Smooth muscle cell (in vitro differentiated cells): ENCODE measurements around the gene MACROH2A1. TPM values are rescaled to one million over a fixed set of nuclear protein-coding genes. Genes with fewer than 3 reads are reported as not detected.

ENCODE experiments used
- DNase-seq: peaks from one replicate; lab custom pipeline; 2025; ENCODE audit not compliant: unreplicated experiment; lab: John Stamatoyannopoulos, UW
- H2AFZ ChIP-seq: fragments of 200-600 bp; sonication (generic); 2 replicates; pipeline ENCODE4 v1.6.0; 2016; ENCODE audit warnings: antibody characterized with exemption, low read depth, mild to moderate bottlenecking
- H3F3A ChIP-seq: fragments of 200-600 bp; sonication (generic); 2 replicates; pipeline ENCODE4 v1.6.0; 2017; ENCODE audit warnings: antibody characterized with exemption, low read depth
- H3K27ac ChIP-seq: fragments of 200-600 bp; sonication (generic); 2 replicates; pipeline ENCODE4 v1.5.1; 2016; ENCODE audit warnings: low read depth, mild to moderate bottlenecking
- H3K27me3 ChIP-seq: fragments of 200-600 bp; sonication (generic); 2 replicates; pipeline ENCODE4 v1.6.1; 2016; ENCODE audit warnings: low read depth, mild to moderate bottlenecking
- H3K36me3 ChIP-seq: fragments of 200-600 bp; sonication (generic); 2 replicates; pipeline ENCODE4 v1.5.1; 2016; ENCODE audit warnings: low read depth
- H3K4me1 ChIP-seq: fragments of 200-600 bp; sonication (generic); 2 replicates; pipeline ENCODE4 v1.5.1; 2016; ENCODE audit warnings: low read depth
- H3K4me2 ChIP-seq: fragments of 200-600 bp; sonication (generic); 2 replicates; pipeline ENCODE4 v1.6.0; 2016; ENCODE audit warnings: mild to moderate bottlenecking
- H3K4me3 ChIP-seq: fragments of 200-600 bp; sonication (generic); 2 replicates; pipeline ENCODE4 v1.5.1; 2016; ENCODE audit warnings: mild to moderate bottlenecking
- H3K79me2 ChIP-seq: fragments of 200-600 bp; sonication (generic); 2 replicates; pipeline ENCODE4 v1.6.0; 2016; ENCODE audit warnings: low read depth, mild to moderate bottlenecking
- H3K9ac ChIP-seq: fragments of 200-600 bp; sonication (generic); 2 replicates; pipeline ENCODE4 v1.6.0; 2016; ENCODE audit warnings: low read depth
- H3K9me3 ChIP-seq: fragments of 200-600 bp; sonication (generic); replicated peaks from 2 replicates; pipeline ENCODE4 v1.5.1; 2016; ENCODE audit warnings: low read depth
- H4K20me1 ChIP-seq: fragments of 200-600 bp; sonication (generic); 2 replicates; pipeline ENCODE4 v1.6.0; 2016; ENCODE audit warnings: low read depth
- CTCF ChIP-seq: fragments of 200-600 bp; sonication (generic); IDR thresholded peaks from 2 replicates; pipeline ENCODE4 v1.5.1; 2017; ENCODE audit warnings: borderline replicate concordance, mild to moderate bottlenecking, antibody characterized with exemption; ENCODE audit not compliant: insufficient read depth, poor library complexity, severe bottlenecking
- WGBS: methylation state at CpG from one replicate; pipeline ENCODE4 v1.1.7; 2016; ENCODE audit warnings: low lambda C conversion rate; 5-methylcytosine and 5-hydroxymethylcytosine counted together
- polyA plus RNA-seq: library from polyadenylated mRNA; unstranded; fragments of >200 nt; fragmentation: Nextera tagmentation; extraction: Ambion mirVana; gene quantifications from 2 replicates; pipeline ENCODE4 v1.2.1, GENCODE V29; 2016
- total RNA-seq: library from RNA; depleted of rRNA; stranded (reverse); fragments of >200 nt; gene quantifications from 2 replicates; pipeline ENCODE4 v1.2.3, GENCODE V29; 2014

The MACROH2A1 gene
- total and polyA plus RNA-seq, 2 experiments from 2014 or later = 309 to 371 TPM

DNA sequence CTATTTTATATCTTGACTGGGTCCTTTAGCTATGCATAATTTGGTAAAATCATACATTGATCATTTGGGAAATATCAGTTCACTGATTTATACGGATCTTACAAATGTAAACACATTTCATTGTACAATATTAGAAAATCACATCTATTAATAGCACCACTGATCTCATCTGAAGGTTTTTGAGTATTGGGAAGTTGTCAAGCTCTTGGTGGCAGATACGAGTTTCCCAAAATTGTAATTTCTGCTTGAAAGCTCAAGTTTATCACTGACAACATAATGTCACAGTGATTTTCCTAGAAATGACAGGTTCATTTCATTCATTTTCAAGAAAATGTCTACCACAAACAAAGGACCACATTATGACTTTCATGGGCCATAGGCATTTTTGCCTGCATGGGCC, 3.0 kb upstream of the MACROH2A1 start:
- Histone ChIP-seq H3K4me1 (peaks cover 25% of the 10 kb centered on the region), H3K27me3 (no peaks in the 10 kb centered on the region), H3K36me3 (no peaks in the 10 kb centered on the region), H2AFZ (no peak overlapping the region), H3K79me2 (peaks cover 38% of the 10 kb centered on the region), H3K4me2 (no peak overlapping the region), H3K27ac (no peak overlapping the region), H4K20me1 (peaks cover 13% of the 10 kb centered on the region), H3K4me3 (no peak overlapping the region), H3K9me3 (no peaks in the 10 kb centered on the region), H3F3A (no peaks in the 10 kb centered on the region), H3K9ac (no peak overlapping the region)
- no peak for TF ChIP-seq CTCF
- 100% methylated on average over 2 of the region's 2 CpGs for WGBS
- no peak for DNase-seq

DNA sequence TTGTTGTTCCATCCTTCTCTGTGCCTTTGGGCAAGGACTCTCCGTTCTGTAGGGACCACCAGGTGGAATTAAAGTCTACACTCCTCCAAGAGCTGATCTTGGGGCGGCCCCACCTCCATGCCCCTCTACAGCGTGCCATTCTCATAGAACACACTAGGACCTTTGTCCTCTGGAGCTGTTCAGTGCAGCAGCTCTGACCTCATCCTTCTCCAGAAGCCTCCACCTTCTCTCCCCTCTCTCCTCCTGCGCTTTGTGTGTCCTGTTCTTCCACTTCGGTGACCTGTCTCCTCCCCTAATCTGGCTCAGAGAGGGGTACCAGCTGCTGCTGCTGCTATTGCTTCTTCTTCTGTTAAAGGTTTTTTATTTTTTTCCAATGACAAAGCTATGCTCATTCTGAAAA, 1.8 kb upstream of the MACROH2A1 start:
- no peaks in the 10 kb centered on the region for H3K9me3 ChIP-seq
- peaks cover 31% of the 10 kb centered on the region for H3K4me1 ChIP-seq
- no peak for DNase-seq
- peaks cover 25% of the 10 kb centered on the region for H4K20me1 ChIP-seq
- peak overlapping the region; percentile 27 for H3K27ac ChIP-seq
- peak overlapping the region; percentile 93 for H3K4me2 ChIP-seq
- no peak for TF ChIP-seq CTCF
- no peaks in the 10 kb centered on the region for H3K27me3 ChIP-seq
- H3K4me3 ChIP-seq = no peak overlapping the region
- H3K9ac ChIP-seq = peak overlapping the region; percentile 18
- no peaks in the 10 kb centered on the region for H3F3A ChIP-seq
- H2AFZ ChIP-seq = peak overlapping the region; percentile 87
- 31% methylated on average over 5 of the region's 5 CpGs for WGBS
- peaks cover 50% of the 10 kb centered on the region for H3K79me2 ChIP-seq
- no peaks in the 10 kb centered on the region for H3K36me3 ChIP-seq

DNA sequence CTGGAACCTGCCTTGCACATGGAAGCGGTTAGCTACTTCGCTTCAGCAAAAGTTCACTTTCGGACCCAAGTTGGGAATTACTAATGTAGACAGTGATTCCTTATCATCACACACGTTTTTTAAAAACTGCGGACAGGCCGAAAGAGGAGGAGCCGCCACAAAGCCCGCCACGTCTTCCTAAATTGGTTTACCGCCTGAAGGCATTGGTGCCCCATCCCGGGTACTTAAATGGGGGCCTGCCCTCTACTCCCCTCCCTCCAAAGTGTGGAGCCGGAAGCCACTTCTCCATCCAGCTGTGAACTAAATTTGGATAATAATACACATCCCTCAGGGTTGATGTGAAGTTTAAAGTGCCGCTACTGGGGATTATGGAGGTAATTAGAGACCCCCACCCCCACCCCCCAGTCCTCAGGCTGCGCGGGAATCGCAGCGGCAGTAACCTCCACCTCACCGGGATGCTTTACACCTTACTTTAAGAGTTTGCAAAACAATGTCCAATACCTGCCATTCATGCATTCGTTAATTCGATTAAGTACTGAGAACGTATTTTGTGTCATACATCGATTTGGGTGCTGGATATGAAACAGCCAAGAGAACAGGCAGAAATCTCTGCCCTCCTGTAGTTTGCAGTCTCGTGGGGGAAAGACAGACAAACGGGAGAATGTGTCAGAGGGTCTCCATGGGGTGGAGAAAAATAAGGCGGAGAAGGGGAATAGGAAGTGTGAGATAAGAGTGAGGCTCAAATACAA, 937 bp upstream of the MACROH2A1 start:
- Histone ChIP-seq H3K9me3 (no peaks in the 10 kb centered on the region), H4K20me1 (peaks cover 34% of the 10 kb centered on the region), H3K4me2 (peak overlapping the region; percentile 93), H3K27me3 (no peaks in the 10 kb centered on the region), H3K36me3 (no peaks in the 10 kb centered on the region), H3F3A (peaks cover 2% of the 10 kb centered on the region), H3K27ac (peak overlapping the region; percentile 96), H3K79me2 (peaks cover 59% of the 10 kb centered on the region), H3K4me1 (peaks cover 31% of the 10 kb centered on the region), H3K9ac (peak overlapping the region; percentile 95), H2AFZ (peak overlapping the region; percentile 87), H3K4me3 (peak overlapping the region; percentile 80)
- WGBS = 9% methylated on average over 25 of the region's 25 CpGs
- no peak for TF ChIP-seq CTCF
- no peak for DNase-seq
